BLaER1 (cell line): ENCODE measurements around the gene PSMB10.
"Not testable (repeated sequence)": the region's sequence is repeated elsewhere in the genome, so short reads cannot be mapped to it uniquely, and the experiment has no call there.

Source experiments
- H3K27ac ChIP-seq: shearing (Covaris generic); formaldehyde crosslinking; 2 replicates; pipeline ENCODE4 v1.8.1; 2022
- H3K27me3 ChIP-seq: shearing (Covaris generic); formaldehyde crosslinking; 2 replicates; pipeline ENCODE4 v1.8.1; 2022
- H3K36me3 ChIP-seq: shearing (Covaris generic); formaldehyde crosslinking; 2 replicates; pipeline ENCODE4 v1.8.1; 2022
- H3K4me1 ChIP-seq: shearing (Covaris generic); formaldehyde crosslinking; 2 replicates; pipeline ENCODE4 v1.8.1; 2022
- H3K4me2 ChIP-seq: shearing (Covaris generic); formaldehyde crosslinking; 2 replicates; pipeline ENCODE4 v1.8.1; 2022
- H3K4me3 ChIP-seq: shearing (Covaris generic); formaldehyde crosslinking; 2 replicates; pipeline ENCODE4 v1.8.1; 2022
- H3K9ac ChIP-seq: shearing (Covaris generic); formaldehyde crosslinking; 2 replicates; pipeline ENCODE4 v1.8.1; 2022
- H3K9me3 ChIP-seq: shearing (Covaris generic); formaldehyde crosslinking; 2 replicates; pipeline ENCODE4 v1.8.1; 2022
- H4K20me1 ChIP-seq: shearing (Covaris generic); formaldehyde crosslinking; 2 replicates; pipeline ENCODE4 v1.8.1; 2022
- Cebpa-rat ChIP-seq: shearing (Covaris generic); IDR thresholded peaks from 2 replicates; pipeline ENCODE4 v1.8.1; 2022

Gene PSMB10

DNA sequence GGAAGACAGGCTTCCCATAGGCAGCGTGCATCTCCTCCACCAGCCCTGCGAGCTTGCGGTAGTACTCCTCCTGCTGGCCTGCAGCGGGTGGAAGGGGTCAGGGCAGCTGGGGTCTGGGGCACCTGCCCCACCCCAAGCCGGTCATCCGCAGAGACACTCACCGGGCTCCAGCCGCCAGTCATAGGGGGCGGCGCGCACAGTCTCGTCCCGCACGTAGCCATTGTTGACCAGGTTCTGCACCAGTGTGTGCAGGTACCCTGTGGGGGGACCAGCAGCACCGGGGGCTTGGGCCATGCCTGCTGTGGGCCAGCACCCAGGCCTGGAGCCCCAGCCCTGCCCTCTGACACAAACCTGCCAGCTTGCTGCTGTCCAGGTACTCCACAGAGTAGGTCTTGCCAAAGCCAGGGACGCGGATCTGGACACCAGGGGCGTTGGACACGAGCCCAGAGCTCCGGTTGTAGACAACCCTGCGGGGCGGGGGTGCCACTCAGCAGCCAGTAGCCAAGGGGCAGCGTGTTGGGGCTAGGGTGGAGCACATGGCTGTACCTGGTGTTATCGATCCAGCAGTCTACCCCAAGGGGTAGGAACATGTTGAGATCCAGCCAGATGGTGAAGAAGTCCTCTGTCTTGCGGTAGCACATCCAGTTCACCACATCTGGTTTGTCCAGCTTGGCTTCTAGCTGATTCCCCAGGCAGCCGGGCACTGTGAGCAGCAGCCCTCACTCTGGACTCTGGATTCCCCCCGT lies 6.0 kb upstream of the PSMB10 start:
- Histone ChIP-seq H4K20me1 (peaks cover 9% of the 10 kb centered on the region; the same call in 1 of the 2 replicates), H3K4me3 (no peak overlapping the region), H3K9me3 (no peaks in the 10 kb centered on the region), H3K4me2 (no peak overlapping the region), H3K27ac (no peak overlapping the region), H3K4me1 (peaks cover 49% of the 10 kb centered on the region), H3K36me3 (peaks cover 58% of the 10 kb centered on the region), H3K9ac (no peak overlapping the region), H3K27me3 (no peaks in the 10 kb centered on the region)
- no peak for TF ChIP-seq Cebpa-rat

DNA sequence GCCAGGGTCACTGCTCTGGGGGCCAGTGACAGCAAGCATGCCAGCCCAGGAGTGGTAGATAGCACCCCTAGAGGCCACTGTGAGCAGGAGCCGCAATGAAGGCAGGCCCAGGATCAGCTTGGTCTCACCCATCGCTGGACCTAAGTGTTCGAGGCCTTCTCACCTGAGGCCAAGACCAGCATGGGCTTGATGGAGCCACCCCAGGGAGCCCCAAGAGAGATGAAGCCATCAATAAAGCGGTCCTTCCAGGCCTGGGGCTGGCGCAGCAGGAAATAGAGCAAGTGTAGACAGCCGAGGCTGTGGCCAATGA lies 5.5 kb upstream of the PSMB10 start:
- H3K4me3 ChIP-seq = no peak overlapping the region
- H3K9ac ChIP-seq = no peak overlapping the region
- no peaks in the 10 kb centered on the region for H3K27me3 ChIP-seq
- H3K4me1 ChIP-seq = peaks cover 54% of the 10 kb centered on the region
- no peak overlapping the region for H3K27ac ChIP-seq
- no peaks in the 10 kb centered on the region for H3K9me3 ChIP-seq
- peaks cover 52% of the 10 kb centered on the region for H3K36me3 ChIP-seq
- TF ChIP-seq Cebpa-rat = no peak
- H4K20me1 ChIP-seq = peaks cover 9% of the 10 kb centered on the region; the same call in 1 of the 2 replicates
- H3K4me2 ChIP-seq = peak overlapping the region; percentile 20

DNA sequence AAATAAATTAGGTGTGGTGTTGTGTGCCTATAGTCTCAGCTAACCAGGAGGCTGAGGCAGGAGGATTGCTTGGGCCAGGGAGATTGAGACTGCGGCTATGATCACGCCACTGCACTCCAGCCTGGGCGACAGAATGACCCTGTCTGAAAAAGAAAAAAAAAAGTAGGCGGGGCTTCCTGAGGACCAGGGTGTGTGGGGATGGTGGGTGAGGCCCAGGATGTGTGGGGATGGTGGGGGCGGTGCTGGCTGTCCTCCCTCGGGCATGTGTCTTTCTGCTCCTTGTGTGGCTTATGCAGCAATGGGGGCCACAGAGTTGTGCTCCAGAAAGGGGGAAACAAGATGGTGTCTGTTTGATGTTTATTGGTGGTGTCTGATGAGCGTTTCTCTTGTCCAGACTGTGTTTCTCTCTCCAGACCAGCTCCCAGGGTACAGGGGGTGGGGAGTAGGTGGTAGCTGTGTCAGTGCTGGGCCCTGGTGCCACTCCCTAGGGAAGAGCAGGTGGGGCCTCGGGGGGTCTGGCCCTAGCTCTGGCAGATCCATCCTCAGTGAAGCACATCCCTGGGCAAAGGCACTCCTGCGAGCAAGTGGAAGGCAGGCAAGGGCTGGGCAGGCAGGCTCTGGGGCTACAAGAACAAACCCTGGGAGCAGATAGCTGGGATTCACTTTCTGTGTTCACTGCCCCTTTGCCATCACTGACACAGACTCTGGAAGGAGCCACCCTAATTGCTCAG lies 5.0 kb upstream of the PSMB10 start:
- peaks cover 47% of the 10 kb centered on the region for H3K36me3 ChIP-seq

DNA sequence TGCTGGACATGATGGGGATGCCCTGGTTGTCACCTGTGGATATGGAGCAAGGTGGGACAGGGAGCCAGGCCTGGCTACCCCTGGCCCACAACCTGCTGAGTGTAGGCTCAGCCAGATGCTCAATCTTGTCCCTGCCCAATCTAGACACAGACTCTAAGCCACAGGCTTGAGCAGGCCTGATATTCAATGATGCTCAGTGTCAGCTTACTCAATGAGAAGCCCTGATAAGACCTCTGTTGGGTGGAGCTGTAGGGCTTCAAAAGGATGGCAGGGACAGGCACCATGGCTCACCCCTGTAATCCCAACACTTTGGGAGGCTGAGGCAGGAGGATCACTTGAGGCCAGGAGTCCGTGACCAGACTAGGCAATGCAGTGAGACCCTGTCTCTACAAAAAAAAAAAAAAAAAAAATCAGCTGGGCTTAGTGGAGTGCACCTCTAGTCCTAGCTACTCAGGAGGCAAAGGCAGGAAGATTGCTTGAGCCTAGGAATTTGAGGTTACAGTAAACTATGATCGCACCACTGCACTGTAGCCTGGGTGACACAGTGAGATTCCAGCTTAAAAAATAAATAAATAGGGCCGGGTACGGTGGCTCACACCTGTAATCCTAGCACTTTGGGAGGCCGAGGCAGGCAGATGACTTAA lies 3.9 kb upstream of the PSMB10 start:
- no peaks in the 10 kb centered on the region for H3K9me3 ChIP-seq
- H3K9ac ChIP-seq = no peak overlapping the region; the same call in 1 of the 2 replicates
- no peak overlapping the region for H3K27ac ChIP-seq
- H3K4me2 ChIP-seq = peak overlapping the region; percentile 56
- H3K4me3 ChIP-seq = no peak overlapping the region
- peaks cover 1% of the 10 kb centered on the region; the same call in 1 of the 2 replicates for H4K20me1 ChIP-seq
- H3K4me1 ChIP-seq = peaks cover 49% of the 10 kb centered on the region
- TF ChIP-seq Cebpa-rat = no peak
- peaks cover 37% of the 10 kb centered on the region for H3K36me3 ChIP-seq
- H3K27me3 ChIP-seq = no peaks in the 10 kb centered on the region

More for the DNA sequence above, 5.0 kb upstream of the PSMB10 start:
- Histone ChIP-seq H4K20me1 (peaks cover 9% of the 10 kb centered on the region; the same call in 1 of the 2 replicates), H3K4me1 (peaks cover 53% of the 10 kb centered on the region), H3K4me3 (no peak overlapping the region), H3K27me3 (no peaks in the 10 kb centered on the region), H3K4me2 (peak overlapping the region; percentile 20), H3K9ac (no peak overlapping the region), H3K27ac (no peak overlapping the region), H3K9me3 (no peaks in the 10 kb centered on the region)
- no peak for TF ChIP-seq Cebpa-rat

DNA sequence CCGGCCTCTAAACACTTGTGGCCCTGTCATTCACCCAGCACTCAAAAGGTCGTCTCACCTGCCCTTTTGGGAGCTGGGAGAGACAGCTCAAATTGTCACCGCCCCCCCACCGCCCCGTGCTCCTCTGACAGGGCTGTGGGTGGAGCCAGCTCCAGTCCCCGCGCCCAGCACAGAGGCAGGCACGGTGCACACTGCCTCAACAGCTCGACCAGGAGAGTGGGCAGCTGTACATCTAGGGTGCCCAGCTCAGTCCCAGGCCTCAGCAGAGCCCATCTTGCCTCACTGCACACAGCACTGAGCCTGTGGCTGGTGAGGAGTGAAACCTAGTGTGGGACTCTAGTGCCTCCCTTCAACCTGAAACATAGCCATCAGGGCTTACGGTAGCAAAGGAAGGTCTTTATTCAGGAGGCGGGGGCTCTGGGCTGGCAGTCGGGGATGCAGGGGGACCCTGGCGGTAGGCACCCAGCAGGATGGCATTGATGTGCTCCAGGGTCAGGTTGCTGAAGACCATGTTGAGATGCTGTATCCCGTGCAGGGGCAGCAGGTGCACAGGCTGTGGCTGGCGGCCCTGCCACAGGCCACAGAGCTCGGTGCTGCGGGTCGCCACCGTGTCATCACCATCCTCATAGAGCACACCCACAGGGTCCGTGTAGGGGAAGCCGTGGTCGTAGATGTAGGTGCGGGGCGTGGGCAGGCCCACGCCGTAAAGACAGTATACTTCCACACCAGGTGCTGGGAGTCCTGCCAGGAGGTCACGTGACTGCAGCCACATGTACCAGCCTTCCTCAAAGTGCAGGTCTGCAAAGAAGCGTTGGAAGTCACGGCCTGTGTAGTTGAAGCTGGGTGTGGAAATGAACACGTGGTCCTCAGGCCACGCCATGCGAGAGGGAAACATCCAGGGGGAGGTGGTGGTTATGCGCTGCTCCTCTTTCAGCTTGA lies 3.1 kb upstream of the PSMB10 start:
- Histone ChIP-seq H3K9ac (no peak overlapping the region; the same call in 1 of the 2 replicates), H3K9me3 (no peaks in the 10 kb centered on the region), H3K27ac (no peak overlapping the region), H3K4me3 (no peak overlapping the region), H4K20me1 (peaks cover 9% of the 10 kb centered on the region), H3K4me2 (peak overlapping the region; percentile 56), H3K4me1 (peaks cover 57% of the 10 kb centered on the region), H3K36me3 (peaks cover 35% of the 10 kb centered on the region), H3K27me3 (no peaks in the 10 kb centered on the region)
- no peak for TF ChIP-seq Cebpa-rat

DNA sequence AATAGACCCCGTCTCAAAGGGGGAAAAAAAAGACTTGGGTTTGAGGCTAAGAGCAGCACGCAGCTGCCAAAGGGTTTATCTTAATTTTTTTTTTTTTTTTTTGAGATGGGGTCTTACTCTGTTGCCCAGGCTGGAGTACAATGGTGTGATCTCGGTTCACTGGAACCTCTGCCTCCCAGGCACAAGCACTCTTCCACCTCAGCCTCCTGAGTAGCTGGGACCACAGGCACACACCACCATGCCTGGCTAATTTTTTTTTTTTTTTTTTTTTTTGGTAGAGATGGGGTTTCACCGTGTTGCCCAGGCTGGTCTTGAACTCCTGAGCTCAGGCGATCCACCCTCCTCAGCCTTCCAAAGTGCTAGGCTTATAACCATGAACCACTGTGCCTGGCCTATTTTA lies 1.1 kb upstream of the PSMB10 start:
- H3K9ac ChIP-seq, H3K4me3 ChIP-seq, H3K9me3 ChIP-seq, H3K27me3 ChIP-seq: not testable (repeated sequence)
- H4K20me1 ChIP-seq = peaks cover 23% of the 10 kb centered on the region
- peaks cover 35% of the 10 kb centered on the region for H3K36me3 ChIP-seq
- peaks cover 61% of the 10 kb centered on the region for H3K4me1 ChIP-seq
- peak overlapping the region; percentile 88 for H3K4me2 ChIP-seq
- peak overlapping the region; percentile 96; the same call in 1 of the 2 replicates for H3K27ac ChIP-seq

DNA sequence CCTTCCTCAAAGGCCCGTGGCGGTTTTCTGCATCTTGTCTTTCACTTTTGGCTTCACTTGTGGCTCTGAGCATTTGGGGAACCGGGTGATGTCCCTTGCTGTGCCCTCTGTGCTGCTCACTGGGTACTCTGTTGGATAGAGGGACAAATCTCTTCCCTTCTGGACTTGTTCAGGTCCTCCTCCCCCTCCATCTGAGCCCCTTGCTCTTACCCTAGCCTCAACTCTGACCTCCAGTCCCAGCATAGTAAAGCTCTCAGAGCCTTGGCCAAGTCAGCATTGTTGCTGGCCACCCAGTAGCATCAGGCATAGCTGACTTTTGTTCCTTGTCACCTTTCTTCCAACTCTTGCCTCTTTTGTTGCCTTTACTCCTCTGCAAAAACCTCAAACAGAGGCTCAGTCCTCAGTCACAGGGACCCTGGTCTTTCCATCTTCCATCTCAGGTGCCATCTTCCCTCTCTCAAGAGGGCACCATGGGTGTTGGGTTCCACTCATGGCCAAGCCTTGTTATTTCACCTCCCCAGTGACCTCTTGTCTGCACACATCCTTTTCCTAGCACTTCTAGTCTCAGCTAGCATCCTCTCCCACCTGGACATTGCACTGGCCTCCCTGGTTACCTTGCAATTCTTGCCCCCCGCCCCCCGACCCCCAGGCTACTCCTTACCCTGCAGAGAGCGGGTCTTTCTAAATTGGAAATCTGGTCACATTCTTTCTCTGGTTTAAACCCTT lies 393 bp upstream of the PSMB10 start:
- H3K4me2 ChIP-seq = peak overlapping the region; percentile 88
- no peaks in the 10 kb centered on the region for H3K27me3 ChIP-seq
- H3K4me1 ChIP-seq = peaks cover 56% of the 10 kb centered on the region
- peaks cover 29% of the 10 kb centered on the region for H4K20me1 ChIP-seq
- H3K27ac ChIP-seq = peak overlapping the region; percentile 96
- no peaks in the 10 kb centered on the region for H3K9me3 ChIP-seq
- H3K4me3 ChIP-seq = peak overlapping the region; percentile 93
- H3K9ac ChIP-seq = peak overlapping the region; percentile 95
- H3K36me3 ChIP-seq = peaks cover 35% of the 10 kb centered on the region
- TF ChIP-seq Cebpa-rat = no peak

DNA sequence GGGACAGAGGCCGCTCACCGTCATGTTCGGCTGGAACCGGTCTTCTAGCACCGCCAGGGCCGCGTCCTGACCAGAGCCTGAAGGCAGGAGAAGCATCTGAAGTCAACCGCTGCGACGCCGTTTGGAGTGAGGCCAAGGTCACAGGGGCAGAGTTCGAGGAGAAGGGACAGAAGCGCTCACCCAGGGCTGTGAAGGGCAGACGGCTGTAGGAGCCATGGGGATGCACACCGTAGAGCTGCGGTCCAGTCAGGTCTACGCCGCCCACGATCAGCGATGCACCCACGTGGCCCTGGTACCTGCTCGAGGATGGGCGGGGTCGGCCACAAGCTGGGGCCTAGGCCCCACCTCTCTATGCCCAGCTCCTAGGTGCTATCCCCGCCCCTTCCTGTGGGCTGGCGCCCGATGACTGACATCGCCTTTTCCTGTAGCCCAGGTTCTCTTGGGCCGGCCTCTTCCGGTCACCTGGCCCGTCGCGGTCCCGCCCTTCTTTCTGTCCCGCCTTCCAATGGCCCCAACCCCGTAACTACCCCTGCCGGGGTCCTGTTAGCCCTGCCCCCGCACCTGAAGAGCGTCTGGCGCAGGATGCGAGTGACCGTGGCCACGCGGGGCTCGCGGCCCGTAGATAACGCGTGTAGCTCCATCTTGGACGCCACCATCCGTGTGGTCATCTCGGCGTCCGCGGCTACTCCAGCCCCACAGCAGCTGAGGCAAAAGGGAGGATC lies 1.1 kb downstream of the PSMB10 start:
- H3K36me3 ChIP-seq = peaks cover 45% of the 10 kb centered on the region
- peaks cover 36% of the 10 kb centered on the region for H4K20me1 ChIP-seq
- H3K9me3 ChIP-seq = no peaks in the 10 kb centered on the region
- peaks cover 41% of the 10 kb centered on the region for H3K4me1 ChIP-seq
- no peaks in the 10 kb centered on the region for H3K27me3 ChIP-seq
- peak overlapping the region; percentile 95 for H3K9ac ChIP-seq
- H3K4me2 ChIP-seq = peak overlapping the region; percentile 88
- H3K4me3 ChIP-seq = peak overlapping the region; percentile 93
- TF ChIP-seq Cebpa-rat = no peak
- H3K27ac ChIP-seq = peak overlapping the region; percentile 96
